ENCODE results near the gene NDE1. TPM values are rescaled to one million over a fixed set of nuclear protein-coding genes. Genes with fewer than 3 reads are reported as not detected.

NDE1 gene
- total RNA-seq, 1 experiment from 2014 or later: 60.7 TPM

DNA sequence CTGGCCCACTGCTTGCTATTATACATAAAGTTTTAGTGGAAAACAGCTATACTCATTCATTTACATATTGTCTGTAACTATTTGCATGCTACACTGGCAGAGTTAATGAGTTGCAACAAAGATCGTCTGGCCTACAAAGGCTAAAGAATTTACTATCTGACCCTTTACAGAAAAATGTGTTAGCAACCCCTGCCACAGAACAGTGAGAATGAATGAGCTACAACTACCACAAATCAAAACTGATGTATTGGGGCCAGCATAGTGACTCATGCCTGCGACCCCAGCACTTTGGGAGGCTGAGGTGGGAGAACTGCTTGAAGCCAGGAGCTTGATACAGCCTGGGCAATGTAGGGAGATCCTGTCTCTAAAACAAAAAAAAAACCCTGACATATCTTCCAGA is 114.1 kb downstream of the NDE1 start:
- CTCF ChIA-PET: interaction anchor here (0.9 kb wide), 1 partner anchor 13 kb away, joined by 4 read pairs; no protein-coding TSS in a partner anchor
- BruUV-seq (replicated peaks): no TSS peak

GRCh38 chr16:15765116-15765515 is 115.1 kb downstream of the NDE1 start:
- no TSS peak for BruUV-seq (replicated peaks)
- H3K4me3 ChIP-seq (ENCODE audit: low read depth, low read length): no peak overlapping the region
- Mint-ChIP-seq H3K4me1 (ENCODE audit: low read depth, unreplicated experiment) (no peaks in the 10 kb centered on the region), H3K9me3 (ENCODE audit: unreplicated experiment) (peaks cover 4% of the 10 kb centered on the region), H3K27ac (ENCODE audit: unreplicated experiment) (no peak overlapping the region), H3K4me3 (ENCODE audit: unreplicated experiment) (no peak overlapping the region), H3K27me3 (ENCODE audit: insufficient read depth, unreplicated experiment) (peaks cover 8% of the 10 kb centered on the region), H3K36me3 (ENCODE audit: insufficient read depth, unreplicated experiment) (no peaks in the 10 kb centered on the region)
- POLR2A ChIA-PET: no interaction called here
- H3K27me3 ChIP-seq (replicated peaks; ENCODE audit: control insufficient read depth, insufficient read depth, low read length): no peaks in the 10 kb centered on the region
- intact Hi-C loops (cut with micrococcal nuclease; ENCODE audit: unreplicated experiment): loop anchor here (5.0 kb wide), 1 partner anchor 432 kb away; no protein-coding TSS in a partner anchor
- no peaks in the 10 kb centered on the region for H3K9me3 ChIP-seq
- H3K4me1 ChIP-seq: no peaks in the 10 kb centered on the region
- CTCF ChIA-PET: interaction anchor here (1.2 to 1.3 kb wide), 2 partner anchors 12 to 18 kb away, joined by 4 to 6 read pairs; no protein-coding TSS in a partner anchor
- no peak for DNase-seq
- H3K36me3 ChIP-seq (ENCODE audit: control insufficient read depth, insufficient read depth, low read length): no peaks in the 10 kb centered on the region
- TF ChIP-seq, protein P1, sequence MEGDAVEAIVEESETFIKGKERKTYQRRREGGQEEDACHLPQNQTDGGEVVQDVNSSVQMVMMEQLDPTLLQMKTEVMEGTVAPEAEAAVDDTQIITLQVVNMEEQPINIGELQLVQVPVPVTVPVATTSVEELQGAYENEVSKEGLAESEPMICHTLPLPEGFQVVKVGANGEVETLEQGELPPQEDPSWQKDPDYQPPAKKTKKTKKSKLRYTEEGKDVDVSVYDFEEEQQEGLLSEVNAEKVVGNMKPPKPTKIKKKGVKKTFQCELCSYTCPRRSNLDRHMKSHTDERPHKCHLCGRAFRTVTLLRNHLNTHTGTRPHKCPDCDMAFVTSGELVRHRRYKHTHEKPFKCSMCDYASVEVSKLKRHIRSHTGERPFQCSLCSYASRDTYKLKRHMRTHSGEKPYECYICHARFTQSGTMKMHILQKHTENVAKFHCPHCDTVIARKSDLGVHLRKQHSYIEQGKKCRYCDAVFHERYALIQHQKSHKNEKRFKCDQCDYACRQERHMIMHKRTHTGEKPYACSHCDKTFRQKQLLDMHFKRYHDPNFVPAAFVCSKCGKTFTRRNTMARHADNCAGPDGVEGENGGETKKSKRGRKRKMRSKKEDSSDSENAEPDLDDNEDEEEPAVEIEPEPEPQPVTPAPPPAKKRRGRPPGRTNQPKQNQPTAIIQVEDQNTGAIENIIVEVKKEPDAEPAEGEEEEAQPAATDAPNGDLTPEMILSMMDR (IDR thresholded peaks at IDR 0.05; ENCODE audit: insufficient read depth in 1 of 2, low read depth in 1 of 2, low read length in 1 of 2, severe bottlenecking in 1 of 2, unreplicated experiment in 1 of 2): no peak

More for the DNA sequence above, 114.1 kb downstream of the NDE1 start:
- H3K27me3 ChIP-seq (replicated peaks; ENCODE audit: control insufficient read depth, insufficient read depth, low read length): no peaks in the 10 kb centered on the region
- no peaks in the 10 kb centered on the region for H3K9me3 ChIP-seq
- intact Hi-C loops (cut with micrococcal nuclease; ENCODE audit: unreplicated experiment): no loop called here
- Mint-ChIP-seq H3K27me3 (ENCODE audit: insufficient read depth, unreplicated experiment) (peaks cover 10% of the 10 kb centered on the region), H3K9me3 (ENCODE audit: unreplicated experiment) (peaks cover 9% of the 10 kb centered on the region), H3K4me1 (ENCODE audit: low read depth, unreplicated experiment) (no peaks in the 10 kb centered on the region), H3K4me3 (ENCODE audit: unreplicated experiment) (no peak overlapping the region), H3K36me3 (ENCODE audit: insufficient read depth, unreplicated experiment) (no peaks in the 10 kb centered on the region), H3K27ac (ENCODE audit: unreplicated experiment) (no peak overlapping the region)
- POLR2A ChIA-PET: no interaction called here
- no peak overlapping the region for H3K4me3 ChIP-seq (ENCODE audit: low read depth, low read length)
- no peaks in the 10 kb centered on the region for H3K4me1 ChIP-seq
- TF ChIP-seq, protein P1 (IDR thresholded peaks at IDR 0.05; ENCODE audit: insufficient read depth in 1 of 2, low read depth in 1 of 2, low read length in 1 of 2, severe bottlenecking in 1 of 2, unreplicated experiment in 1 of 2): no peak
- DNase-seq: no peak
- no peaks in the 10 kb centered on the region for H3K36me3 ChIP-seq (ENCODE audit: control insufficient read depth, insufficient read depth, low read length)

DNA sequence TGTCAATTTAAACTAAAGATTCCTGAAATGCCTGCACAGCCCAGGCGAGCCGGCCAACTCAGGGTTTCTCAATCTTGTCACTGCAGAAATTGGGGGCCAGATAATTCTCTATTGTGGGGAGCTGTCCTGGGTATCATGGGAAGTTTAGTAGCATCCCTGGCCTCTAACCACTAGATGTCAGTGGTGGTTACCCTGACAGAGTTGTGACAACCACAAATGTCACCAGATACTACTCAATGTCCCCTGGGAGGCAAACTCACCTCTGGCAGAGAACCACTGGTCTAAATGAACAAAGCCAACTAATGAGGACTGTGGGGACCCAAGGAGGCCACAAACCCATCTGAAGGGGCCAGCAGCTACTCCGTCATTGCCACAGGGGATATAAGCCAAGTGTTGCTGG is 115.8 kb downstream of the NDE1 start:
- Histone ChIP-seq H3K36me3 (ENCODE audit: control insufficient read depth, insufficient read depth, low read length) (no peaks in the 10 kb centered on the region), H3K27me3 (replicated peaks; ENCODE audit: control insufficient read depth, insufficient read depth, low read length) (no peaks in the 10 kb centered on the region), H3K9me3 (no peaks in the 10 kb centered on the region), H3K4me1 (no peaks in the 10 kb centered on the region), H3K4me3 (ENCODE audit: low read depth, low read length) (no peak overlapping the region)
- POLR2A ChIA-PET: no interaction called here
- no TSS peak for BruUV-seq (replicated peaks)
- Mint-ChIP-seq H3K27ac (ENCODE audit: unreplicated experiment) (no peak overlapping the region), H3K27me3 (ENCODE audit: insufficient read depth, unreplicated experiment) (peaks cover 6% of the 10 kb centered on the region), H3K9me3 (ENCODE audit: unreplicated experiment) (no peaks in the 10 kb centered on the region), H3K36me3 (ENCODE audit: insufficient read depth, unreplicated experiment) (no peaks in the 10 kb centered on the region), H3K4me1 (ENCODE audit: low read depth, unreplicated experiment) (no peaks in the 10 kb centered on the region), H3K4me3 (ENCODE audit: unreplicated experiment) (no peak overlapping the region)
- peak in 1 of 2 experiments; percentile 53 for DNase-seq
- TF ChIP-seq, protein P1 (IDR thresholded peaks at IDR 0.05; ENCODE audit: insufficient read depth in 1 of 2, low read depth in 1 of 2, low read length in 1 of 2, severe bottlenecking in 1 of 2, unreplicated experiment in 1 of 2): peak; percentile 71 to 74
- CTCF ChIA-PET: interaction anchor here (0.6 to 1.3 kb wide), 5 partner anchors 12 to 343 kb away, joined by 3 to 6 read pairs (median 3); no protein-coding TSS in a partner anchor
- intact Hi-C loops (cut with micrococcal nuclease; ENCODE audit: unreplicated experiment): loop anchor here (1.0 to 5.0 kb wide), 3 partner anchors 56 to 431 kb away; no protein-coding TSS in a partner anchor

Data from Caco-2 (cell line).